Stimulated activated naive CD4-positive, alpha-beta T cell treated with Interleukin-2 at 50 U/mL for 16 hours (primary cell): ENCODE measurements around the gene JTB.

ENCODE experiments used
- DNase-seq: peaks from one replicate; lab custom pipeline; 2025; lab: John Stamatoyannopoulos, UW

Gene JTB

DNA sequence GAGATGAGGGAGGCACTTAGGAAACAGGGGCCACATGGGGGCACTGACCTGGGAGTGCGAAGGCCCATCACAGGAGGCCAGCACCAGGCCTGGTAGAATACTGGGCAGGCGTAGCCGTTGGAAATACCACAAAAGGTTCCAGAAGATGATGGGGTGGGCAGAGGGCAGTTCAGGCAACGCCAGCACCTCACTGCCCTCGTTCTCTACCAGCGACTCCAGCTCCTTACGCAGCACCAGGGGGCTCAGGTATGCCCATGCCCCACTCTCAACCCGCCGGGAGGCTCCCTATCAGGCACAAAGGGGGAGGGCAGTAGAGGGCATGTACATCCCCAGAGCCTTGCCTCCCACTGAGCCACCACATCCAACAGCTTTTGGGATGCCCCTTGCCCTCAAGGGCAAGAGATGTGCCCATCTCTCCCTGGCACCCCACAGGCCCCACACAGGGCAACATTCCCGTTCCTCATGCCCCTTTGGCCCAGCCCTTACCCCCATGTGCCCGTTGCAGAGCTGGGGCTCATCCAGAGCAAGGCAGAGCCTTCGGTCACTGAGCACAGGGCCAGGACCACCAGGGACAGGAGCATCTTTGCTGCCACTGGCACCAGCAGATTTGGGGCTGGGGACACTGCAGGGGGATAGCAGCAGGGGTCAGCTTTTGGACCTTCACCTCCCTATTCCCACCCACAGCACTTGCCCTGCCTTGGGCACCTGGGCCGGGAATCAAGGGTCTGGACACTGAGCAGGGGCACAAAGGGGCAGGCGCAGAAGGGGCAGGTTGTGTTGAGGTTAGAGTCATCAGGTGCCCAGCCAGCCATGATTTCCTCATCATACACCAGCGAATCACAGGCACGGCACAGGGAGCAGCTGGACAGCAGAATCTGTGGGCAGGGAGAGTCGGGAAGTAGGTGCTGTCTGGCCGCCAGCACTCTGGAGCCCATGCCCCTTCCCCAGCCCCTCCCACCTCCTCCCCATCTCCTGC is 45.0 kb downstream of the JTB start:
- no peak for DNase-seq

DNA sequence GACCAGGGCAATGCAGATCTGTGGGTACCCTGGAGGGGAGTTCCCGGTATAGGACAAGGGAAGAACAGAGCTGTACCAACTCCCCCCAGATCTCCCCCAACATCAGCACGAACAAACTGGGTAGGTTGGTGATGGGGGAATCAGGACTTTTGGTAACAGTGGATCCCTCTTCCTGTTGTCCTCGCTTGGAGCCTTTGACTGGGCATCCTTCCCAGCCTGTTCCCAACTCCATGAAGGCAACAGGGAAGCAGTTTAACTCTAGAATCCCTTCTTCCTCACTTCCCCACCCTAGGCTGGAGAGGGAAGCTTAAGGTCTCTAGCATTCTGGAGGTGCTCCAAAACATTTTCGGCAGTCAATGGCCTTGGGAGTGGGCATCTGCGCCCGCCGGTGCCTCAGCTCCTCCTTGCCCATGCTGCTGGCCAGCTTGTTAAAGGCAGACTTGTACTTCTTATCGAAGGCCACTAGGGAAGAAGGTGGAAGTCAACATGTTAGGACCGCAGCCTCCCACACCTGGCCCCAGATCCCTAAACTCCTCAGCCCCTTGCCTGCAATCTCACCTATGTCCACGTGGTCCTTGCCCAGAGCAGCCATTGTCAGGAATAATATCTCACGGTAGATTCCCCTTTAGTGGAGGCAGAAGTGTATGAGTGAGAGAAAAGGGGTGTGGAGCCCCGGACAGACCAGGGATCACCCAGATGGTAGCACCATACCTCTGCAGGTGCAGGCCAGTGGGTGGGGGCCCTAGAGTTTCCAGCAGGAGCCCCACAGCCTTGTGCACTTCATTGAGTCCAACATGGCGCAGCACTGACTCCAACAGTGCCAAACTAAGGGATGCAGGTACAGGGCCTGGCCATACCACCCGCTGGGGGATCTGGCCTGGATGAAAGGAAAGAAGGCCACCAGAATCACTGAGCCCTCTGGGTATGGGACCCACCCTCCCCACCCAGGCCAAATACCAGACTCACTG is 47.2 kb downstream of the JTB start:
- no peak for DNase-seq

DNA sequence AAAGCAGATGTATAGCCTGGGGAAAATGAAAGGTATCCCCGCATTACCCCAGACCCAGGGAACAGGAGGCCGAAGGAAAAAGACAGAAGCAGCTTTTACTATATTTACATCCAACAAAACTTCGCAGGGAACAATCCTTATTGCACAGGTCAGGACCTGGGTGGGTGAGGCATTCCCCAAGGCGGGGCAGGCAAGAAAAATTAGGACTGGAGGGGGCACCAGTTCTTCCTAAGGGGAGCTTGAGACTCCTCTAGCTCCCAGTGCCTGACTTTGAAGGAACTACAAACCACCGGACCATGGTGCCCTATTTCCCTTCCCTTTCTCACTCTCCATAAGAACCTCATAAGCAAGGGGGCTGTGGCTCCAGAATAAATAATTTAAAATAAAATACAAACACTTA is 48.0 kb downstream of the JTB start:
- no peak for DNase-seq

DNA sequence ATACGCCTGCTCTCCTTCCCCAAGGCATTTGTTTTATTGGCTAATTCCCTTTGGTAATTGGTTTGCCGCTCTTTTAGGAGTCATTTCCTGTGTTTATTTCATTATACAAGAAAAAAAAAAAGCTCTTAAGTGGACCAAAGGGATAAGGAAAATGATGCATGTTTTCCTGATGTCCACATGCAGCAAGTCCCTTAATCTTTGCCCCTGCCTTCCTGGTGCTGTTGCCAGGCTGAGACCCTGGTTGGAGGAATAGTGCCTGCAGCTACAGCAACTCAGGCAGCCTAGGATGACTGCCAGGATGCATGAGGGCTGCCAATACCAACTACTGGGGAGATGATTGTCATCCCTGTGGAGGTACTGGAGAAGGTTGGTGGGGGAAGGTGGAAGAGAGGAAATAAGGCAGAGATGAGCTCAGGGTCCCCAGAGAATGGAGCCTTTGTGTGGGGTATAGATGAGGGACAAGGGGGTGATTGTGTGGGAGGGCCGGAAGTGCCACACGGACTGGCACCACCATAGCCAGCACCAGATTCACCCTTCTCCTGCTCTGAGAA is 48.6 kb downstream of the JTB start:
- DNase-seq: no peak

DNA sequence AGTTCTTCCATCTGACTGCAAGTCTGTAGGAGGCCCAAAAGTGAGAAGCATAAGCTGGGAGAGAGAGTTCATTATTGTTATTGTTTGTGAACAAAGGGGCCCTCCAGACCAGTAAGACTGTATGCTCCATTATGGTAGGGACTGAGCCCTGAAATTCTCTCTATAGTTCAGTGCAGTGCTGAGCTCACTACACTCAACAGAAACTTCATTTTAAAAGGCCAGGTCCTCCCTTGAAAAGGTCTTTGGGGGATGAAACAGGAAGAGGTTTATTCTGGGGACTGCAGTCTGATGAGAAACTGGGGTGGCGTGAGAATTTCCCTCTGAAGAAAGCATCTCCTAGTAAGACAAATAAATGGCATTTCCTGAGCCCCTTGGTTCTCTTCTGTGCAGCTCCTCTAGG is 49.2 kb downstream of the JTB start:
- no peak for DNase-seq

DNA sequence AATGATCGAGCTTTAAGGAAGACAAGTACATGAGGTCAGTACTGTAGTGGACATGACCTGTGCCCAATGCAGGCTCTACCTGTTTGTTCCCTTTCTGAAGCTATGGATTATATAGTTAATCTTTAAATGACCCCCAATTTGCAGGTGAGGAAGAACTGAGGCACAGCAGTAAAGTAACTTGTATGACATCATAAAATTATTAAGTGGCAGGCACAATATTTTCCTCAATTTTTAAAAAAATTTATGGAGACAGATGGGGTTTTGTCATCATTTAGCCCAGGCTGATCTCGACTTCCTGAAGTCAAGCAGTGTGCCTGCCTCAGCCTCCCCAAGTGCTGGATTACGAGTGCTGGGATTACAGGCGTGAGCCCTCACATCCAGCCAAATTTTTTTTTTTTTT is 51.1 kb downstream of the JTB start:
- DNase-seq: no peak
